A549 (cell line): ENCODE measurements around the gene IGBP1.
A peak's percentile ranks its signal among the peaks of the same experiment; 100 is the strongest.

Experiments
- EP300 ChIP-seq, 2 experiments: fragments of >200 bp; sonication (Bioruptor Twin); formaldehyde crosslinking; IDR thresholded peaks; 2 replicates in 1 of 2; 3 replicates in 1 of 2; pipeline ENCODE4 v1.6.1; 2016 to 2017
- HDAC2 ChIP-seq: fragments of 200-600 bp; sonication (generic); IDR thresholded peaks from 2 replicates; pipeline ENCODE4 v1.6.1; 2016
- JUN ChIP-seq, 2 experiments: fragments of >200 bp; sonication (Bioruptor Twin); formaldehyde crosslinking; IDR thresholded peaks; 2 replicates in 1 of 2; 3 replicates in 1 of 2; pipeline ENCODE4 v1.6.1; 2016 to 2017
- KDM5A ChIP-seq: fragments of 200-600 bp; sonication (generic); IDR thresholded peaks from 2 replicates; pipeline ENCODE4 v1.6.1; 2016; ENCODE audit warnings: antibody characterized with exemption, mild to moderate bottlenecking
- RAD21 ChIP-seq, 2 experiments: fragments of >200 bp in 1 of 2; sonication (Bioruptor Twin) in 1 of 2; formaldehyde crosslinking in 1 of 2; IDR thresholded peaks in 1 of 2; conservative IDR thresholded peaks in 1 of 2; 2 replicates in 1 of 2; 3 replicates in 1 of 2; pipeline ENCODE4 v1.6.1; 2012 to 2018; ENCODE audit warnings: inconsistent platforms in 1 of 2
- TF ChIP-seq, protein P1 (sequence below): fragments of 150-350 bp; IDR thresholded peaks from 2 replicates; pipeline ENCODE4 v1.6.1; 2014; ENCODE audit warnings: low read depth, mild to moderate bottlenecking, low read length
- TF ChIP-seq, protein P2 (sequence below): fragments of >200 bp; sonication (Bioruptor Twin); formaldehyde crosslinking; IDR thresholded peaks from 3 replicates; pipeline ENCODE4 v1.5.1; 2016
- TF ChIP-seq, protein P3 (sequence below): IDR thresholded peaks from 2 replicates; pipeline ENCODE4 v1.6.1; 2012; ENCODE audit warnings: low read depth, borderline replicate concordance

DNA sequence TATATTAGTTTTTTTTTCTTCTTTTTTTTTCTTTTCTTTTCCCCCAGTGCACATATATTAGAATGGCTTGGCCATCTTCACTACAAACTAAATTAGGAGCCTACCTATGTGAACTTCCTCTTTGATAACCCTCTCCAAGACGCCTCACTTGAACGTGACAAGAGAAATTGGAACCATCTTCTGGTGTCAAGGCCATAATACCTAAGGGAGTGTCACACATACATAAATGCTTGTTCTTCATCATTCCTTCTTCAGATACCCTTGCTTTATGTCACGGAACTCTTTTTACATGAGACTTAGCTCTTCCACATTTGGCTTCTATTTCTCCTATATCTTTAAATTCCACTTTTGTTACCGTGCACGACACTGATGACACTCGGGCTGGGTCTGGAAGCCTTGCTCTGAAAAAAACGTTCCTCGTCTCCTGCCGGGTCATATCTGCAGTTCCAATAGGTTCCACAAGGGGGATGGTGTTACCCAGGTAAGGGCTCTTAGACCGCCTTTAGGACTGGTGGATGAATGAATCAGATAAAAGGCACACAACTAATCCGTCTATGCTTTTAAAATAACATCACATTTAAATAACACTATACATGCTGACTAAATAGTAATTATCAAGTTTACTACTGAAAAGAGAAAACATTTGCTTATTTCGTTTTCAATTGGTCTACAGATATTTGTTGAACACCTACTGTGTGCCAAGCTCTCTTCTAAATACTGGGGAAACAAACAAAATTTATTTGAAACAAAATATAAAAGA, 63.9 kb downstream of the IGBP1 start:
- TF ChIP-seq EP300 (IDR thresholded peaks at IDR 0.05) = no peak
- no peak for TF ChIP-seq HDAC2
- TF ChIP-seq, protein P1, sequence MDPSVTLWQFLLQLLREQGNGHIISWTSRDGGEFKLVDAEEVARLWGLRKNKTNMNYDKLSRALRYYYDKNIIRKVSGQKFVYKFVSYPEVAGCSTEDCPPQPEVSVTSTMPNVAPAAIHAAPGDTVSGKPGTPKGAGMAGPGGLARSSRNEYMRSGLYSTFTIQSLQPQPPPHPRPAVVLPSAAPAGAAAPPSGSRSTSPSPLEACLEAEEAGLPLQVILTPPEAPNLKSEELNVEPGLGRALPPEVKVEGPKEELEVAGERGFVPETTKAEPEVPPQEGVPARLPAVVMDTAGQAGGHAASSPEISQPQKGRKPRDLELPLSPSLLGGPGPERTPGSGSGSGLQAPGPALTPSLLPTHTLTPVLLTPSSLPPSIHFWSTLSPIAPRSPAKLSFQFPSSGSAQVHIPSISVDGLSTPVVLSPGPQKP = no peak
- TF ChIP-seq, protein P2, sequence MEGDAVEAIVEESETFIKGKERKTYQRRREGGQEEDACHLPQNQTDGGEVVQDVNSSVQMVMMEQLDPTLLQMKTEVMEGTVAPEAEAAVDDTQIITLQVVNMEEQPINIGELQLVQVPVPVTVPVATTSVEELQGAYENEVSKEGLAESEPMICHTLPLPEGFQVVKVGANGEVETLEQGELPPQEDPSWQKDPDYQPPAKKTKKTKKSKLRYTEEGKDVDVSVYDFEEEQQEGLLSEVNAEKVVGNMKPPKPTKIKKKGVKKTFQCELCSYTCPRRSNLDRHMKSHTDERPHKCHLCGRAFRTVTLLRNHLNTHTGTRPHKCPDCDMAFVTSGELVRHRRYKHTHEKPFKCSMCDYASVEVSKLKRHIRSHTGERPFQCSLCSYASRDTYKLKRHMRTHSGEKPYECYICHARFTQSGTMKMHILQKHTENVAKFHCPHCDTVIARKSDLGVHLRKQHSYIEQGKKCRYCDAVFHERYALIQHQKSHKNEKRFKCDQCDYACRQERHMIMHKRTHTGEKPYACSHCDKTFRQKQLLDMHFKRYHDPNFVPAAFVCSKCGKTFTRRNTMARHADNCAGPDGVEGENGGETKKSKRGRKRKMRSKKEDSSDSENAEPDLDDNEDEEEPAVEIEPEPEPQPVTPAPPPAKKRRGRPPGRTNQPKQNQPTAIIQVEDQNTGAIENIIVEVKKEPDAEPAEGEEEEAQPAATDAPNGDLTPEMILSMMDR = peak; percentile 57
- peak; percentile 60 to 70 for TF ChIP-seq RAD21 (conservative IDR thresholded peaks at IDR 0.05 in 1 of 2, IDR thresholded peaks at IDR 0.05 in 1 of 2)
- no peak for TF ChIP-seq KDM5A
- no peak for TF ChIP-seq JUN (IDR thresholded peaks at IDR 0.05)
- TF ChIP-seq, protein P3, sequence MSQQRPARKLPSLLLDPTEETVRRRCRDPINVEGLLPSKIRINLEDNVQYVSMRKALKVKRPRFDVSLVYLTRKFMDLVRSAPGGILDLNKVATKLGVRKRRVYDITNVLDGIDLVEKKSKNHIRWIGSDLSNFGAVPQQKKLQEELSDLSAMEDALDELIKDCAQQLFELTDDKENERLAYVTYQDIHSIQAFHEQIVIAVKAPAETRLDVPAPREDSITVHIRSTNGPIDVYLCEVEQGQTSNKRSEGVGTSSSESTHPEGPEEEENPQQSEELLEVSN = no peak
